22Rv1 (cell line): ENCODE data around the gene RAB27B.

Experiments
- ZFX ChIP-seq: fragments of 450-650 bp; IDR thresholded peaks from 2 replicates; pipeline ENCODE4 v1.6.1; 2017; ENCODE audit warnings: antibody characterized with exemption, borderline replicate concordance
- TF ChIP-seq, protein P1 (sequence below): fragments of 450-650 bp; IDR thresholded peaks from 2 replicates; pipeline ENCODE4 v1.5.1; 2017; ENCODE audit warnings: mild to moderate bottlenecking

DNA sequence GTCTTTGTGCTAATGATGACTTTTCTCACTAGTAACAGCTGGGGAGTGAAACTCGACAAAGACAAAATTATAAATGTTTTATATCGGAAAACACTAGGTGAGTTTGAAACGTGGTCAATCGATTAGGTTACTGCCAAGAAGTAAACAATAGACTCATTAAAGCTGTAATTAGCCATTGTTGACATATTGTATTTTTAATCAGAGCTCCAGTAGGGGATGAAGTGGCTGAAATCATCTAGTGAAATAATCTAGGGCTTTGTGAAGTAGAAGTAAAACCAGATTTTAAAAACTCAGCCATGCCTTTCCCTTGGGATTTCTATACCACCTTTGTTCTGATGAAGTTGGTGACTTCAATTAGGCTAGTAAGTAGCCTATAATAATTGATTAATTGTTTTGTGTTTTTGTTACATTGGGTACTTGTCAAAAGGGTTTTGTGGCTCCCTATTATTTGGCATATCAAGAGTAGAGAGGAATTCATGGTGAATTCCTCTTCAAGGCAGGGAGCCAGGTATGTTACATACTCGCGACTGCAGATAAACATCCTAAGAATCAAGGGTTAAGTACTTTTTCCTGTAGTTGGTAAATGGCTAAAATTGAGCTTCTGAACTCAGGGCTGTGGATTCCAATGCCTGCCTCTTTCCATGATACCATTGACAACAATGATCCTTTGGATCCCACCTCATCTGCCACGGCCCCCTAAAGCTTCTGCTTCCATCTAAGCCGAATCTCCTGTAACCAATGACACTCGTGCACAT lies 31.6 kb downstream of the RAB27B start:
- TF ChIP-seq, protein P1, sequence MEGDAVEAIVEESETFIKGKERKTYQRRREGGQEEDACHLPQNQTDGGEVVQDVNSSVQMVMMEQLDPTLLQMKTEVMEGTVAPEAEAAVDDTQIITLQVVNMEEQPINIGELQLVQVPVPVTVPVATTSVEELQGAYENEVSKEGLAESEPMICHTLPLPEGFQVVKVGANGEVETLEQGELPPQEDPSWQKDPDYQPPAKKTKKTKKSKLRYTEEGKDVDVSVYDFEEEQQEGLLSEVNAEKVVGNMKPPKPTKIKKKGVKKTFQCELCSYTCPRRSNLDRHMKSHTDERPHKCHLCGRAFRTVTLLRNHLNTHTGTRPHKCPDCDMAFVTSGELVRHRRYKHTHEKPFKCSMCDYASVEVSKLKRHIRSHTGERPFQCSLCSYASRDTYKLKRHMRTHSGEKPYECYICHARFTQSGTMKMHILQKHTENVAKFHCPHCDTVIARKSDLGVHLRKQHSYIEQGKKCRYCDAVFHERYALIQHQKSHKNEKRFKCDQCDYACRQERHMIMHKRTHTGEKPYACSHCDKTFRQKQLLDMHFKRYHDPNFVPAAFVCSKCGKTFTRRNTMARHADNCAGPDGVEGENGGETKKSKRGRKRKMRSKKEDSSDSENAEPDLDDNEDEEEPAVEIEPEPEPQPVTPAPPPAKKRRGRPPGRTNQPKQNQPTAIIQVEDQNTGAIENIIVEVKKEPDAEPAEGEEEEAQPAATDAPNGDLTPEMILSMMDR, result no peak
- TF ChIP-seq ZFX, result no peak
